HEK293T (cell line): ENCODE data around the gene SIAH1.

Experiments used
- CTCF ChIA-PET: fragments of 350-600 bp; formaldehyde crosslinking; extraction: SDS; loops from one replicate; lab custom pipeline; 2021; ENCODE audit warnings: antibody characterized with exemption, inconsistent platforms; lab: Yijun Ruan, JAX
- POLR2A ChIA-PET: fragments of 350-600 bp; formaldehyde crosslinking; extraction: SDS; loops from one replicate; lab custom pipeline; 2020; ENCODE audit warnings: antibody characterized with exemption, inconsistent platforms; lab: Yijun Ruan, JAX
- DNase-seq: peaks from one replicate; pipeline ENCODE4 v3.0.0; 2012; ENCODE audit warnings: mixed read lengths; ENCODE audit errors: extremely low spot score
- ARNT ChIP-seq: fragments of 450-650 bp; IDR thresholded peaks from 2 replicates; pipeline ENCODE4 v1.6.1; 2017; ENCODE audit warnings: mild to moderate bottlenecking
- BHLHE40 ChIP-seq: fragments of 450-650 bp; IDR thresholded peaks from 2 replicates; pipeline ENCODE4 v1.6.1; 2016; ENCODE audit warnings: mild to moderate bottlenecking, moderate library complexity, borderline replicate concordance
- CTBP1 ChIP-seq: fragments of 450-650 bp; IDR thresholded peaks from 2 replicates; pipeline ENCODE4 v1.6.1; 2016; ENCODE audit warnings: borderline replicate concordance
- ELF4 ChIP-seq: fragments of 450-650 bp; IDR thresholded peaks from 2 replicates; pipeline ENCODE4 v1.6.1; 2017; ENCODE audit warnings: antibody characterized with exemption
- FOXA1 ChIP-seq: fragments of 450-650 bp; IDR thresholded peaks from 2 replicates; pipeline ENCODE4 v1.6.1; 2016; ENCODE audit warnings: mild to moderate bottlenecking
- FOXK2 ChIP-seq: fragments of 450-650 bp; IDR thresholded peaks from 2 replicates; pipeline ENCODE4 v1.6.1; 2016; ENCODE audit warnings: mild to moderate bottlenecking
- FOXM1 ChIP-seq: fragments of 450-650 bp; IDR thresholded peaks from 2 replicates; pipeline ENCODE4 v1.6.1; 2017; ENCODE audit warnings: mild to moderate bottlenecking, borderline replicate concordance
- HDGF ChIP-seq: fragments of 450-650 bp; IDR thresholded peaks from 2 replicates; pipeline ENCODE4 v1.6.1; 2017; ENCODE audit warnings: antibody characterized with exemption, borderline replicate concordance
- L3MBTL2 ChIP-seq: fragments of 450-650 bp; conservative IDR thresholded peaks from 2 replicates; pipeline ENCODE4 v1.6.1; 2016; ENCODE audit warnings: mild to moderate bottlenecking
- LEF1 ChIP-seq: fragments of 450-650 bp; IDR thresholded peaks from 2 replicates; pipeline ENCODE4 v1.6.1; 2017; ENCODE audit warnings: mild to moderate bottlenecking, borderline replicate concordance
- NFRKB ChIP-seq: fragments of 450-650 bp; IDR thresholded peaks from 2 replicates; pipeline ENCODE4 v1.6.1; 2016; ENCODE audit warnings: mild to moderate bottlenecking, moderate library complexity
- PKNOX1 ChIP-seq: fragments of 450-650 bp; IDR thresholded peaks from 2 replicates; pipeline ENCODE4 v1.6.1; 2016
- SP1 ChIP-seq: fragments of 450-650 bp; IDR thresholded peaks from 2 replicates; pipeline ENCODE4 v1.6.1; 2017
- SUZ12 ChIP-seq: fragments of 450-650 bp; IDR thresholded peaks from 2 replicates; pipeline ENCODE4 v1.6.1; 2016; ENCODE audit warnings: mild to moderate bottlenecking
- TARDBP ChIP-seq: fragments of 450-650 bp; IDR thresholded peaks from 2 replicates; pipeline ENCODE4 v1.6.1; 2016
- ZNF384 ChIP-seq: fragments of 450-650 bp; IDR thresholded peaks from 2 replicates; pipeline ENCODE4 v1.6.1; 2016

Gene SIAH1

GRCh38 chr16:48365025-48365600, 20.1 kb downstream of the SIAH1 start:
- ChIA-PET CTCF (interaction anchor here (0.7 to 1.9 kb wide), 3 partner anchors 10 to 265 kb away, joined by 3 to 5 read pairs (median 4); no protein-coding TSS in a partner anchor), POLR2A (interaction anchor here (0.6 to 4.1 kb wide), 10 partner anchors 8 to 266 kb away, joined by 3 to 44 read pairs (median 4); partner anchors contain the start of gene SIAH1)
- no peak for DNase-seq
- TF ChIP-seq LEF1 (no peak), ARNT (no peak), L3MBTL2 (no peak), ELF4 (no peak), FOXK2 (no peak), BHLHE40 (no peak), SUZ12 (no peak), ZNF384 (no peak), CTBP1 (no peak), FOXA1 (no peak), TARDBP (no peak), FOXM1 (no peak), HDGF (no peak), PKNOX1 (no peak), SP1 (no peak), NFRKB (no peak)

GRCh38 chr16:48361540-48362144, 23.6 kb downstream of the SIAH1 start:
- ChIA-PET POLR2A (no interaction called here), CTCF (no interaction called here)
- TF ChIP-seq SP1 (no peak), FOXM1 (no peak), FOXA1 (no peak), HDGF (no peak), NFRKB (no peak), LEF1 (no peak), FOXK2 (no peak), PKNOX1 (no peak), ELF4 (no peak), TARDBP (no peak), SUZ12 (no peak), ARNT (no peak), L3MBTL2 (no peak)
- no peak for DNase-seq

GRCh38 chr16:48361012-48361411, 24.2 kb downstream of the SIAH1 start:
- CTCF ChIA-PET, result no interaction called here

GRCh38 chr16:48359983-48360382, 25.2 kb downstream of the SIAH1 start:
- POLR2A ChIA-PET, result interaction anchor here (0.8 to 1.3 kb wide), 2 partner anchors 9 to 26 kb away, joined by 3 read pairs; no protein-coding TSS in a partner anchor

More at GRCh38 chr16:48361012-48361411, 24.2 kb downstream of the SIAH1 start:
- POLR2A ChIA-PET, result interaction anchor here (0.8 to 1.3 kb wide), 2 partner anchors 10 to 25 kb away, joined by 3 read pairs; no protein-coding TSS in a partner anchor
- DNase-seq, result no peak
- TF ChIP-seq HDGF, result no peak
- no peak for TF ChIP-seq LEF1
- TF ChIP-seq ZNF384, result no peak
- TF ChIP-seq NFRKB, result no peak
- TF ChIP-seq SUZ12, result no peak
- no peak for TF ChIP-seq TARDBP
- no peak for TF ChIP-seq PKNOX1
- TF ChIP-seq ELF4, result no peak
- TF ChIP-seq BHLHE40, result no peak
- TF ChIP-seq FOXK2, result no peak
- no peak for TF ChIP-seq FOXM1
- no peak for TF ChIP-seq SP1
- no peak for TF ChIP-seq CTBP1
- TF ChIP-seq FOXA1, result no peak

GRCh38 chr16:48358419-48358818, 26.8 kb downstream of the SIAH1 start:
- DNase-seq, result no peak
- ChIA-PET POLR2A (no interaction called here), CTCF (no interaction called here)
- TF ChIP-seq SUZ12, result no peak
- TF ChIP-seq BHLHE40, result no peak
- TF ChIP-seq L3MBTL2, result no peak
- TF ChIP-seq ARNT, result no peak
- TF ChIP-seq NFRKB, result no peak
- TF ChIP-seq FOXM1, result no peak
- TF ChIP-seq TARDBP, result no peak
- TF ChIP-seq ELF4, result no peak
- no peak for TF ChIP-seq SP1
- no peak for TF ChIP-seq LEF1
- no peak for TF ChIP-seq ZNF384
- no peak for TF ChIP-seq FOXA1
- no peak for TF ChIP-seq PKNOX1
- TF ChIP-seq CTBP1, result no peak
- no peak for TF ChIP-seq HDGF
- no peak for TF ChIP-seq FOXK2

More at GRCh38 chr16:48359983-48360382, 25.2 kb downstream of the SIAH1 start:
- CTCF ChIA-PET, result interaction anchor here (1.0 kb wide), 1 partner anchor 204 kb away, joined by 3 read pairs; no protein-coding TSS in a partner anchor
- DNase-seq, result no peak
- TF ChIP-seq ZNF384 (no peak), ARNT (no peak), HDGF (no peak), BHLHE40 (no peak), CTBP1 (no peak), L3MBTL2 (no peak), PKNOX1 (no peak)
